Caco-2 (cell line): ENCODE measurements around the gene ZMAT3. TPM values are rescaled to one million over a fixed set of nuclear protein-coding genes. Genes with fewer than 3 reads are reported as not detected.

Experiments used
- BruUV-seq: library from RNA; stranded (reverse); fragments of 400-500 nt; replicated peaks from 2 replicates; lab custom pipeline; 2021; lab: Mats Ljungman, UMichigan
- CTCF ChIA-PET: fragments of 300-600 bp; sonication (Branson Sonifier 250); formaldehyde crosslinking; loops from one replicate; lab custom pipeline; 2022; ENCODE audit warnings: antibody characterized with exemption; lab: Charles Lee
- POLR2A ChIA-PET: fragments of 300-600 bp; sonication (Branson Sonifier 250); formaldehyde crosslinking; loops from one replicate; lab custom pipeline; 2022; ENCODE audit warnings: antibody characterized with exemption; lab: Charles Lee
- DNase-seq, 2 experiments: peaks; one replicate each; pipeline versions ENCODE4 v3.0.0 to v3.0.0-alpha.2; 2020 to 2022
- H3K27me3 ChIP-seq: replicated peaks from 2 replicates; pipeline ENCODE4 v1.6.0; 2011; ENCODE audit warnings: low read length; ENCODE audit not compliant: control insufficient read depth, insufficient read depth
- H3K36me3 ChIP-seq: 2 replicates; pipeline ENCODE4 v1.5.1; 2011; ENCODE audit warnings: low read length; ENCODE audit not compliant: control insufficient read depth, insufficient read depth
- H3K4me1 ChIP-seq: fragments of 250-450 bp; sonication (Bioruptor Pico); 2 replicates; pipeline ENCODE4 v1.5.1; 2020; ENCODE audit warnings: mild to moderate bottlenecking
- H3K4me3 ChIP-seq: 2 replicates; pipeline ENCODE4 v1.5.1; 2011; ENCODE audit warnings: low read depth, mild to moderate bottlenecking, control low read depth, low read length
- H3K9me3 ChIP-seq: fragments of 250-450 bp; sonication (Bioruptor Pico); 2 replicates; pipeline ENCODE4 v1.5.1; 2020; ENCODE audit warnings: mild to moderate bottlenecking, moderate library complexity
- H3K27ac Mint-ChIP-seq: one replicate; pipeline ENCODE4 v1.8.0; 2022; ENCODE audit warnings: mixed read lengths; ENCODE audit not compliant: unreplicated experiment
- H3K27me3 Mint-ChIP-seq: one replicate; pipeline ENCODE4 v1.8.0; 2022; ENCODE audit warnings: mixed read lengths; ENCODE audit not compliant: insufficient read depth, unreplicated experiment
- H3K36me3 Mint-ChIP-seq: one replicate; pipeline ENCODE4 v1.8.0; 2022; ENCODE audit warnings: mild to moderate bottlenecking, mixed read lengths; ENCODE audit not compliant: insufficient read depth, unreplicated experiment
- H3K4me1 Mint-ChIP-seq: one replicate; pipeline ENCODE4 v1.8.0; 2022; ENCODE audit warnings: low read depth, mixed read lengths; ENCODE audit not compliant: unreplicated experiment
- H3K4me3 Mint-ChIP-seq: one replicate; pipeline ENCODE4 v1.8.0; 2022; ENCODE audit warnings: mild to moderate bottlenecking, moderate library complexity, mixed read lengths; ENCODE audit not compliant: unreplicated experiment
- H3K9me3 Mint-ChIP-seq: one replicate; pipeline ENCODE4 v1.8.0; 2022; ENCODE audit warnings: mixed read lengths; ENCODE audit not compliant: unreplicated experiment
- CTCF ChIP-seq, 2 experiments: fragments of 200-600 bp in 1 of 2; IDR thresholded peaks; 1 replicate in 1 of 2; 2 replicates in 1 of 2; pipeline versions ENCODE4 v1.5.1 to v1.8.0; 2011 to 2022; ENCODE audit warnings: antibody characterized with exemption in 1 of 2, control low read depth in 1 of 2, inconsistent platforms in 1 of 2, low read depth in 1 of 2, low read length in 1 of 2, mild to moderate bottlenecking in 1 of 2, moderate library complexity in 1 of 2; ENCODE audit not compliant: insufficient read depth in 1 of 2, severe bottlenecking in 1 of 2, unreplicated experiment in 1 of 2
- intact Hi-C: fragments of 100-400 bp; cut with micrococcal nuclease; formaldehyde crosslinking; loops from one replicate; pipeline ENCODE4 v1.10.0; 2022; ENCODE audit not compliant: unreplicated experiment
- total RNA-seq: library from RNA; stranded (reverse); gene quantifications from 2 replicates; pipeline ENCODE4 v1.2.3, GENCODE V29; 2022

ZMAT3 gene
- total RNA-seq, 1 experiment from 2014 or later: 7.6 TPM

GRCh38 chr3:178971614-178972013 lies 100.0 kb downstream of the ZMAT3 start:
- ChIA-PET CTCF (no interaction called here), POLR2A (no interaction called here)
- no peaks in the 10 kb centered on the region; the same call in none of the 2 replicates for H3K9me3 ChIP-seq
- H3K27me3 Mint-ChIP-seq: no peaks in the 10 kb centered on the region
- DNase-seq: peak; percentile 14 to 41
- H3K27me3 ChIP-seq: no peaks in the 10 kb centered on the region
- intact Hi-C loops: no loop called here
- TF ChIP-seq CTCF (IDR thresholded peaks at IDR 0.05; ENCODE audit: insufficient read depth in 1 of 2, low read depth in 1 of 2, low read length in 1 of 2, severe bottlenecking in 1 of 2, unreplicated experiment in 1 of 2): no peak
- peaks cover 15% of the 10 kb centered on the region for H3K9me3 Mint-ChIP-seq
- no peak overlapping the region for H3K4me3 ChIP-seq
- H3K4me1 ChIP-seq: no peaks in the 10 kb centered on the region; the same call in 1 of the 2 replicates
- no TSS peak for BruUV-seq
- no peaks in the 10 kb centered on the region for H3K36me3 Mint-ChIP-seq
- no peaks in the 10 kb centered on the region for H3K36me3 ChIP-seq
- no peaks in the 10 kb centered on the region for H3K4me1 Mint-ChIP-seq
- H3K27ac Mint-ChIP-seq: no peak overlapping the region
- H3K4me3 Mint-ChIP-seq: no peak overlapping the region

- CTCF ChIA-PET: interaction anchor here (3.1 kb wide), 1 partner anchor 535 kb away, joined by 11 read pairs; no protein-coding TSS in a partner anchor
- Histone ChIP-seq H3K4me3 (no peak overlapping the region), H3K9me3 (no peaks in the 10 kb centered on the region; the same call in 1 of the 2 replicates), H3K4me1 (no peaks in the 10 kb centered on the region; the same call in none of the 2 replicates), H3K36me3 (no peaks in the 10 kb centered on the region), H3K27me3 (no peaks in the 10 kb centered on the region)
- no peak for DNase-seq
- POLR2A ChIA-PET: no interaction called here
- peaks cover 8% of the 10 kb centered on the region for H3K9me3 Mint-ChIP-seq
- no peaks in the 10 kb centered on the region for H3K36me3 Mint-ChIP-seq
- no TSS peak for BruUV-seq
- H3K27me3 Mint-ChIP-seq: no peaks in the 10 kb centered on the region
- intact Hi-C loops: loop anchor here (10.0 kb wide), 2 partner anchors 254 to 344 kb away; no protein-coding TSS in a partner anchor
- no peaks in the 10 kb centered on the region for H3K4me1 Mint-ChIP-seq
- no peak for TF ChIP-seq CTCF (IDR thresholded peaks at IDR 0.05; ENCODE audit: insufficient read depth in 1 of 2, low read depth in 1 of 2, low read length in 1 of 2, severe bottlenecking in 1 of 2, unreplicated experiment in 1 of 2)
- H3K4me3 Mint-ChIP-seq: no peak overlapping the region
- no peak overlapping the region for H3K27ac Mint-ChIP-seq
Measured at GRCh38 chr3:178969004-178969700, 102.5 kb downstream of the ZMAT3 start.

Other genes with a start within 250 kb of the ZMAT3 start
- 8.4 and 10.6 TPM in 2 replicates for gene PIK3CA, start 76.5 kb upstream of the ZMAT3 start, total RNA-seq
- 6.7 and 6.9 TPM in 2 replicates for gene KCNMB3, start 179.3 kb upstream of the ZMAT3 start, total RNA-seq